Esophagus muscularis mucosa (tissue), 3 donors: ENCODE results near the gene PHLDA3.

Experiments
- CTCF ChIP-seq, 3 experiments: fragments of 200-600 bp in 2 of 3; fragments of 450-650 bp in 1 of 3; sonication (generic) in 2 of 3; IDR thresholded peaks; one replicate each; pipeline ENCODE4 v1.5.1; 2017 to 2019; ENCODE audit warnings: antibody characterized with exemption in 3 of 3, mild to moderate bottlenecking in 2 of 3, moderate library complexity in 1 of 3
- EP300 ChIP-seq: sonication (generic); formaldehyde crosslinking; IDR thresholded peaks from one replicate; pipeline ENCODE4 v1.6.1; 2017; ENCODE audit warnings: antibody characterized with exemption

- TF ChIP-seq CTCF (IDR thresholded peaks at IDR 0.05), result no peak
- TF ChIP-seq EP300, result no peak
These were observed 43.1 kb upstream of the PHLDA3 start for GRCh38 chr1:201511941-201512539.
